Measurements from ENCODE around the gene CYB5A.
"Not testable (repeated sequence)": the region's sequence is repeated elsewhere in the genome, so short reads cannot be mapped to it uniquely, and the experiment has no call there.

The CYB5A gene

GRCh38 chr18:74292982-74293381, 1.2 kb upstream of the CYB5A start:
- DNase-seq, result not testable (repeated sequence)

GRCh38 chr18:74292541-74292858, 737 bp upstream of the CYB5A start:
- DNase-seq, result no peak

- DNase-seq, result no peak
Measured at GRCh38 chr18:74291472-74291770, 342 bp downstream of the CYB5A start.

- DNase-seq, result peak in 1 of 2 donors; percentile 17
Measured at GRCh38 chr18:74290794-74291471, 830 bp downstream of the CYB5A start.

GRCh38 chr18:74290021-74290420, 1.7 kb downstream of the CYB5A start:
- DNase-seq, result no peak

- DNase-seq, result no peak
Measured at GRCh38 chr18:74289137-74289536, 2.6 kb downstream of the CYB5A start.

GRCh38 chr18:74288730-74289129, 3.0 kb downstream of the CYB5A start:
- no peak for DNase-seq

- DNase-seq, result no peak
Measured at GRCh38 chr18:74288041-74288440, 3.7 kb downstream of the CYB5A start.

- DNase-seq, result no peak
Measured at GRCh38 chr18:74286856-74287255, 4.9 kb downstream of the CYB5A start.

GRCh38 chr18:74286106-74286855, 5.5 kb downstream of the CYB5A start:
- no peak for DNase-seq

GRCh38 chr18:74285583-74285982, 6.2 kb downstream of the CYB5A start:
- DNase-seq, result not testable (repeated sequence)

- DNase-seq, result no peak
Measured at GRCh38 chr18:74284980-74285355, 6.8 kb downstream of the CYB5A start.

GRCh38 chr18:74284191-74284979, 7.4 kb downstream of the CYB5A start:
- DNase-seq, result no peak

GRCh38 chr18:74283646-74284045, 8.1 kb downstream of the CYB5A start:
- no peak for DNase-seq

- DNase-seq, result no peak
Measured at GRCh38 chr18:74282755-74283554, 8.8 kb downstream of the CYB5A start.

- DNase-seq, result no peak
Measured at GRCh38 chr18:74281980-74282754, 9.6 kb downstream of the CYB5A start.

- no peak for DNase-seq
Measured at GRCh38 chr18:74281011-74281979, 10.5 kb downstream of the CYB5A start.

- no peak for DNase-seq
Measured at GRCh38 chr18:74278983-74279382, 12.8 kb downstream of the CYB5A start.

GRCh38 chr18:74278058-74278457, 13.7 kb downstream of the CYB5A start:
- no peak for DNase-seq

GRCh38 chr18:74277296-74277695, 14.5 kb downstream of the CYB5A start:
- no peak for DNase-seq

- no peak for DNase-seq
Measured at GRCh38 chr18:74276609-74277008, 15.2 kb downstream of the CYB5A start.
